Measurements from ENCODE around the gene ADRM1. TPM values are rescaled to one million over a fixed set of nuclear protein-coding genes. Genes with fewer than 3 reads are reported as not detected.
A peak's percentile ranks its signal among the peaks of the same experiment; 100 is the strongest.

ADRM1 gene
- total and polyA plus RNA-seq, 7 donors: 61.3 to 130 (median 102) TPM

DNA sequence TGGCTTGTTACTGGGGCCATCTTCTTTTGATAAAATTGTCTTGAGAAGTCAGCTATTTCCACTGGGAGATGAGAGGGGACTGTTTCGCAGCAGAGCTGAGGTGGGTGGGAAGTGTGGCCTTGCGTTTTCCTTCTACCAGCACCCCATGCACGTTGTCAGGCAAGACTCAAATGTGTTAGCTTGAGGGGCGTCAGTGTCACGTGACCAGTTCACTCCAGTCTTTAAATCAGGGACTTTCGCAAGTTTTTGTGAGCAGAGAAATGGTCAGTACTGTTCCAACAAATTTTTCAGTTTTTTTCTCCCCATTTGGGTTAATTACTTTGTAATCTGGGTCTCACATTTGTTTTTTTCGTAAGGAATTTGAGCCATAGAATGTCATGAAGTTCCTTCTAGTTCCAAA, 20.7 kb upstream of the ADRM1 start:
- WGBS, 2 donors: 96% methylated on average over 7 of the region's 7 CpGs
- intact Hi-C loops (cut with DNase I): no loop called here
- no peaks in the 10 kb centered on the region for H3K4me1 ChIP-seq
- no peak for DNase-seq
- H3K4me3 ChIP-seq: no peak overlapping the region
- no peaks in the 10 kb centered on the region for H3K27me3 ChIP-seq
- no peak overlapping the region for H3K27ac ChIP-seq
- H3K36me3 ChIP-seq: peaks cover 18 to 92% (median 51%) of the 10 kb centered on the region in 4 donors
- no peaks in the 10 kb centered on the region for H3K9me3 ChIP-seq
- TF ChIP-seq, protein P1, sequence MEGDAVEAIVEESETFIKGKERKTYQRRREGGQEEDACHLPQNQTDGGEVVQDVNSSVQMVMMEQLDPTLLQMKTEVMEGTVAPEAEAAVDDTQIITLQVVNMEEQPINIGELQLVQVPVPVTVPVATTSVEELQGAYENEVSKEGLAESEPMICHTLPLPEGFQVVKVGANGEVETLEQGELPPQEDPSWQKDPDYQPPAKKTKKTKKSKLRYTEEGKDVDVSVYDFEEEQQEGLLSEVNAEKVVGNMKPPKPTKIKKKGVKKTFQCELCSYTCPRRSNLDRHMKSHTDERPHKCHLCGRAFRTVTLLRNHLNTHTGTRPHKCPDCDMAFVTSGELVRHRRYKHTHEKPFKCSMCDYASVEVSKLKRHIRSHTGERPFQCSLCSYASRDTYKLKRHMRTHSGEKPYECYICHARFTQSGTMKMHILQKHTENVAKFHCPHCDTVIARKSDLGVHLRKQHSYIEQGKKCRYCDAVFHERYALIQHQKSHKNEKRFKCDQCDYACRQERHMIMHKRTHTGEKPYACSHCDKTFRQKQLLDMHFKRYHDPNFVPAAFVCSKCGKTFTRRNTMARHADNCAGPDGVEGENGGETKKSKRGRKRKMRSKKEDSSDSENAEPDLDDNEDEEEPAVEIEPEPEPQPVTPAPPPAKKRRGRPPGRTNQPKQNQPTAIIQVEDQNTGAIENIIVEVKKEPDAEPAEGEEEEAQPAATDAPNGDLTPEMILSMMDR (IDR thresholded peaks at IDR 0.05): no peak
- TF ChIP-seq POLR2AphosphoS5 (IDR thresholded peaks at IDR 0.05) (no peak), EP300 (IDR thresholded peaks at IDR 0.05) (no peak), POLR2A (IDR thresholded peaks at IDR 0.05) (no peak)

DNA sequence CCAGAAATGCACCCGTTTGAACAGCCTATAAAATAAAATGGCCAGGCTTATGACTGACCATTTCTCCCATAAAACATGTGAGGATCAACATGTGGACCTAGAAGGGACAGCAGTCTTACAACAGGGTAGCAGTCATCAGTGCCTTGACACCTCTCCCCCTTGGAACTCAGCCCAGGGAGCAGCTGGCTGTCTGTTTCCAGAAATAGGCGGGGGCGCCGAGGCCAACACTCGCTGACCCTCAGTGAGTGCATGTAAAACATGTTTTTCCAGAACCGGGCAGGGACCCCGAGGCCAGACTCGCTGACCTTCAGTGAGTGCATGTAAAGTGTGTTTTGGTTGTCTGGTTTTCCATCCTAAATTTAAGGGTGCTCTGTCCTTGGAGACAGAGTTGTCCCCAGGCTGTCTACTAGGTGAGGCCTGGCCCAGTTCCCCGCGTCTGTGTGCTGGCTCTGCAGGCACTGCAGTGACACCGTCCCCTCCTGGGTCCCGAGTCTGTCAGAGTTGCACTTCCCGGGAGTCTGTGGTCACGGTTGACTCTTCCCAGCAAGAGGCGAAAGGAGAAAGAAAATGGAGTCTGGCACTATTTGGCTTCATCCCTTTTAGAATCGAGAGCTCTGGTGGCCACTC, 19.8 kb upstream of the ADRM1 start:
- Histone ChIP-seq H3K9me3 (no peaks in the 10 kb centered on the region), H3K27ac (no peak overlapping the region), H3K4me3 (no peak overlapping the region), H3K36me3 (peaks cover 18 to 92% (median 50%) of the 10 kb centered on the region in 4 donors), H3K4me1 (no peaks in the 10 kb centered on the region), H3K27me3 (no peaks in the 10 kb centered on the region)
- WGBS, 2 donors: 84 to 85% methylated on average over 16 of the region's 16 CpGs
- no peak for DNase-seq
- TF ChIP-seq EP300 (IDR thresholded peaks at IDR 0.05): no peak
- TF ChIP-seq, protein P1 (IDR thresholded peaks at IDR 0.05): no peak
- TF ChIP-seq POLR2AphosphoS5 (IDR thresholded peaks at IDR 0.05): no peak
- TF ChIP-seq POLR2A (IDR thresholded peaks at IDR 0.05): no peak
- intact Hi-C loops (cut with DNase I): no loop called here

GRCh38 chr20:62284448-62284847, 18.3 kb upstream of the ADRM1 start:
- Histone ChIP-seq H3K27ac (no peak overlapping the region), H3K4me3 (no peak overlapping the region), H3K9me3 (no peaks in the 10 kb centered on the region), H3K36me3 (peaks cover 13 to 92% (median 49%) of the 10 kb centered on the region in 4 donors), H3K4me1 (no peaks in the 10 kb centered on the region), H3K27me3 (no peaks in the 10 kb centered on the region)
- TF ChIP-seq POLR2A (IDR thresholded peaks at IDR 0.05): no peak
- TF ChIP-seq POLR2AphosphoS5 (IDR thresholded peaks at IDR 0.05): no peak
- TF ChIP-seq, protein P1 (IDR thresholded peaks at IDR 0.05): no peak
- no peak for TF ChIP-seq EP300 (IDR thresholded peaks at IDR 0.05)
- no peak for DNase-seq
- intact Hi-C loops (cut with DNase I): no loop called here
- WGBS, 2 donors: 89 to 93% methylated on average over 6 of the region's 6 CpGs

GRCh38 chr20:62285151-62285550, 17.6 kb upstream of the ADRM1 start:
- peaks cover 6 to 91% (median 49%) of the 10 kb centered on the region in 4 donors for H3K36me3 ChIP-seq
- no peaks in the 10 kb centered on the region for H3K27me3 ChIP-seq
- no peak overlapping the region for H3K27ac ChIP-seq
- TF ChIP-seq, protein P1 (IDR thresholded peaks at IDR 0.05): no peak
- TF ChIP-seq POLR2AphosphoS5 (IDR thresholded peaks at IDR 0.05) (no peak), POLR2A (IDR thresholded peaks at IDR 0.05) (no peak), EP300 (IDR thresholded peaks at IDR 0.05) (no peak)
- no peak overlapping the region for H3K4me3 ChIP-seq
- H3K9me3 ChIP-seq: no peaks in the 10 kb centered on the region
- no peaks in the 10 kb centered on the region for H3K4me1 ChIP-seq
- intact Hi-C loops (cut with DNase I): no loop called here
- WGBS, 2 donors: 85 to 88% methylated on average over 6 of the region's 6 CpGs
- no peak for DNase-seq

DNA sequence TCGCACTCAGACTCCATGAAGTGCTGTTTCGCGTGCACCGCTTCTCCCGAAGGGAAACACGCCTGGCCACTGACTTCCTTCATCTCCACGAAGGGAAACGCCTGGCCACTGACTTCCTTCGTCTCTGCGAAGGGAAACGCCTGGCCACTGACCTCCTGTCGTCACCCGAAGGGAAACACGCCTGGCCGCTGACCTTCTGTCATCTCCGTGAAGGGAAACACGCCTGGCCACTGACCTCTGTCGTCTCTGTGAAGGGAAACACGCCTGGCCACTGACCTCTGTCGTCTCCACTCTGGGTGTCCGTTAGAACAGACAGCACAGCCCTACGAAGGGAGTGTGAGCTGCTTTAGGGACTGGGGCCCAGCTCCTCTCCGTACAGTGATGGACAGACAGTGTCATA, 17.1 kb upstream of the ADRM1 start:
- H3K27me3 ChIP-seq: no peaks in the 10 kb centered on the region
- peaks cover 6 to 90% (median 43%) of the 10 kb centered on the region in 4 donors for H3K36me3 ChIP-seq
- no peak overlapping the region for H3K4me3 ChIP-seq
- no peaks in the 10 kb centered on the region for H3K4me1 ChIP-seq
- no peak overlapping the region for H3K27ac ChIP-seq
- no peak for DNase-seq
- WGBS, 2 donors: 76 to 84% methylated on average over 23 of the region's 23 CpGs
- intact Hi-C loops (cut with DNase I): no loop called here
- no peaks in the 10 kb centered on the region for H3K9me3 ChIP-seq
- TF ChIP-seq, protein P1 (IDR thresholded peaks at IDR 0.05): no peak
- peak in 3 of 4 donors; percentile 29 to 69 (median 44) for TF ChIP-seq POLR2AphosphoS5 (IDR thresholded peaks at IDR 0.05)

Measured in sigmoid colon (tissue), 7 donors.